Activated T-cell treated with anti-CD3 and anti-CD28 coated beads for 24 hours (primary cell): ENCODE measurements around the gene TLE1.

Source experiments
- DNase-seq: peaks from one replicate; pipeline ENCODE4 v3.0.0-alpha.2; 2020; ENCODE audit warnings: low read depth

TLE1 gene

DNA sequence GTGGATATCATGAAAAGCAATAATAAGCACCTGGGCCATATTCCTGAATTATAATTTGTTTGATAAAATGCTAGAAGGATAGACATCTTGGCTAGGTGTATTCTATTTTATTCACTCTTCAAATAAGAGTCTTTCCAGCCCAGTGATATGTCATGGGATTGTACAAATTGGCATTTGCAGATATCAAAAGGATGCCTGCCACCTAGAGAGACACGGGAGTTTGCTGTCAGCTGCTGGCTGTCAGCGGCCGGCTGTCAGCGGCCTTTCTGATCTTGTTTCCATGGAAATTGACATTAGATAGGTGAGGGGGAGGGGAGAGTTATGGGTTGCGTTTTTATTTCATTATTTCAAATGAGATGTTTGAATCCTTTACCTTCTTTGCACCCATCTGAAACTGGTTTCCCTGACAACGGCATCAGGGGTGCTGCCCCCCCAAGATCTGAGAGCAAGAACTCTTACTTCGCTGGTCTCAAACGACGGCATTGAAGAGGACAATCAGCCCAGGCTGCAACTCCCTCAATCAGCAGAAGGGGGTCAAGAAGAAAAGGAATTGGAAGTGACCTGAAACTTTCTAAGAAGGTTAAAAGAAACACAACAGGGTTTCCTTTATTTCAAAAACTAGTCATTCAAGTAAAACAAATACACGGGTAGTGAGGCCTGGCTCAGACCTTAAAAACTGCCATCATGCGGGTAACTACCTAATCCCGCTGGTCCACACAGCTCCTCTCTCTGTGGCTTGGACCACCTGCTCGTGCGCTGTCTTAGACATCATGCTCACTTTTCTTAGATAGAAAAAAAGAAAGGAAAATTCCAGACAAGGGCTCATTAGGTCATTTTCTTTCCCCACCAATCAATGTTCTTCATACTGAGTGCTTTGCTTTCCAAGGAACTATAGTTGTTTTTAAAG, 115.7 kb downstream of the TLE1 start:
- no peak for DNase-seq

DNA sequence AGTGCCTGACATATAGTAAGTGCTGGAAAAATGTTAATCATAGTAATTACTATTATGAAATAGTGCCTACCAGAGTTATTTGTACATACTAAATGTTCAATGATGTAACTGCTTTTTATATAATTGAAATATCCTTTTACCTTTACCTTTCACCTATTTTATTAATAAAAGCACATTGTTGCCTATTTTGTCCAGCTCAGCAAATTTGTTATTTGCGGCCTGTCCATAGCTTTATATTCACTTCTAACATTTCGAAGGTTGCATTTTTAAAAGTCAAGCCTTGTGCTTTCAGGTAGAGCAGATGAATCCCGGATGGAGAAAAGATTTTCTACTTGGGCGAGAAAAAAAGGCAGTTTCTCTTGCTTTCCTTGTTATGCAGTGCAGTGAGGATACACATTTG, 119.3 kb downstream of the TLE1 start:
- no peak for DNase-seq

DNA sequence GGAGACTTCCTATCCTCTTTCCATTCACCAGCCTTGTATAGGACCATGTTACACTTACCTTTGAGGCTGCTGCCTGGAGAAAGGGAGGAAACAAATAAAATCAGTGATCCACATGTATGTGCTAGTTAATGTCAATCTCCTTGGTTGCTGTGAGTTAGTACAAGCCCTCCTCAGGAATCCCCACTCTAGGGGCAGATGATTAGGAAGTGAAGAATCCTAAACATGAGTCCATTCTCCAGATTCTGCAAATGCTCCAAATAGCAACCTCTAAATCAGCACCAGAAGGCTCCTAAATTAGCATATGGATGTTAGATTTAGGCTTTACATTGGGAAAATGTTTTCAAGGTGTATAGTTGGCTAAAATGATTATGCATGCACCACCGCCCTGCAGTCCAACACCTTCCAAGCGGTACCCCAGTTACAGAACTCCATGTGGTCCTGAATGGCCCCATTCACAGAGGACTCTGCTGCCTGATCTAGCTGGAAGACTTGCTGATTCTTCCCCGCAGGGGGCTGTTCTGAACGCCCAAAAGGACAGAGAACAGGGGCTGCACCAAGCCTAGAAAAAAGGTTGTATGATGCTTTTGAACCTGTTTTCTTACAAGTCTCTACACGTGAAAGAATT, 123.2 kb downstream of the TLE1 start:
- DNase-seq, result no peak

DNA sequence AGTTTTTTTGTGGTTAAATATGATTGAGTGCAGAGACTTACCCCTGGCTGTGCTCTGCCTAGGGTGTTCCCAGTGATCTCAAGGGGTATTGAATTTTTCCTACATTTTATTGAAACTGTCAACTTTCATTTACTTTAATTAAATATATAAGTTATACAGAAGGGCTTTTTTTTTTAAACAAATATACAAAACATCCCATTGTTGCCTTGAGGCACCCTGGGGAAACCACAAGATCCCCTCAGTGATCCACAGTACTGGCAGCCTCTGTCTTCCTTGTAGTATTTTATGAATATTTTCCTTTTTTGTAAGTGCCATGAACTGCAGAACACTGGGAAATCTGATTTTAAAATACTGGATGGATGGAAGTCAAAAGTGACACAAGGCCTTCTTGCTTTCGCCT, 123.7 kb downstream of the TLE1 start:
- no peak for DNase-seq

DNA sequence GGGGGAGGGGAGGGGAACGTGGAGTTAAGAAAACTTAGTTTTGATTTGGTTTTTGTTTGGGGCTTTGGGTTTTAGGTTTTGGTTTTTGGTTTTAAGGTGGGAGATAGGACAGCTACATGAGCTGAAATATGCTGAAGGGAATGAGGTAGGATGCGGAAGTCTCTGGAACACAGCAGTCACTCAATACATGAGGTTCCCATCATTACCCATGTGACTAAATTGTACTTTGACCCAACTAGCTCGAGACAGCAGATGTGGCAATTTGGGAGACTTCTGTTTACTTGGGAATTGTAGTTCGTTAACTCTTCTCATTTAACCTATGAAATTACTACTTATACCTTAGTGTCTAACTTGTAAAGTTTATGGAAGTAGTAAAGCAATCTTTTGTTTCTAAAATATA, 124.2 kb downstream of the TLE1 start:
- no peak for DNase-seq

DNA sequence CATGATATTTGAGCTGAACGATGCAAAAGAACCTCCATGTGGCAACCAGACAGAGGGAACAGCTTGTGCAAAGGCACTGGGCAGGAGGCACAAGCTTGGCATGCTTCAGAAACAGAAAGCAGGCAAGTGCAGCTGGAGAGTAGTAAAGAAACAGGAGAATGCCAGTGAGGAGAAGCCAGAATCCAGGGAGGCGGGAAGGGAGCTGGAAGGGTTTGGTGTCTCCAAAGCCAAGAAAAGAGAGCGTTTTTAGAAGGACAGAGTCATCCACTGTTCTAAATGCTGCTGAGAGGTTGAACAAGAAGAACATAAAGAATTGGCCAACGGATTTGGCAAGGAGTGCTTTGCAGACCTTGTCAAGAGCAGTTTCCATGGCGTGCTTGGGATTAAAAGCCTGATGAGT, 124.7 kb downstream of the TLE1 start:
- no peak for DNase-seq

DNA sequence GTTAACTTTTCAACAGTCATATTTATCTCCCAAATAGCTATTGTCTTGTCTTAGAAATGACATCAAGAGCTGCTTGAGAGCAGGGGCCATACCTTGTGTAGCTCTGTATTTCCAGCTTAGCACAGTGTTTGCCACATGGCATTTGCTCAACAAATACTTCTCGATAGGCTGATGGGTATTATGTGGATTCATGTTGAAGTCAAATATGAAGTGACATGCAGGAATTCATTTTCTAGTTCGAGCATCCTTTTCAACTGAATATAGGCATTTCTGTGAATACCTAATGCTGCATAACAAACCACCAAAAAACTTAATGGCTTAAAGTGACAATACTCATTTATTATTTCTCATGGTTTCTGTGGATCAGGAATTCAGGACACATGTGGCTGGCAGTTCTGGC, 125.6 kb downstream of the TLE1 start:
- DNase-seq, result no peak

DNA sequence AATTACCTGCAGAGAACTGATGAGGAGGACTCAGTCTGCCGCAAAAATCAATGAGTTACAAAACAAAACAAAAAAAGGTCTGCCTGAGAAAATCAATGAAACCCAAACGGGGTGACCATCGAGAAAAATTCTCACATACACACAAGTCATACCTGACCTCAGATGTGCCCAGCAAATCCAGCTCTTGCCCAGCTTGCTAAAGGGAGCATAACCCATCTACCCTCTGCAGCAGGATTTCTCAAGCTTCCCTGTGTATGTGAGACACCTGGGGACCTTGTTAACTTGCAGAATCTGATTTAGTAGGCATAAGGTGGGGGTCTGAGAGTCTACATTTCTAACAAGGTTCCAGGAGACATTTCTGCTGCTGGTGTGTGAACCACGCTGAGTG, 126.3 kb downstream of the TLE1 start:
- no peak for DNase-seq

DNA sequence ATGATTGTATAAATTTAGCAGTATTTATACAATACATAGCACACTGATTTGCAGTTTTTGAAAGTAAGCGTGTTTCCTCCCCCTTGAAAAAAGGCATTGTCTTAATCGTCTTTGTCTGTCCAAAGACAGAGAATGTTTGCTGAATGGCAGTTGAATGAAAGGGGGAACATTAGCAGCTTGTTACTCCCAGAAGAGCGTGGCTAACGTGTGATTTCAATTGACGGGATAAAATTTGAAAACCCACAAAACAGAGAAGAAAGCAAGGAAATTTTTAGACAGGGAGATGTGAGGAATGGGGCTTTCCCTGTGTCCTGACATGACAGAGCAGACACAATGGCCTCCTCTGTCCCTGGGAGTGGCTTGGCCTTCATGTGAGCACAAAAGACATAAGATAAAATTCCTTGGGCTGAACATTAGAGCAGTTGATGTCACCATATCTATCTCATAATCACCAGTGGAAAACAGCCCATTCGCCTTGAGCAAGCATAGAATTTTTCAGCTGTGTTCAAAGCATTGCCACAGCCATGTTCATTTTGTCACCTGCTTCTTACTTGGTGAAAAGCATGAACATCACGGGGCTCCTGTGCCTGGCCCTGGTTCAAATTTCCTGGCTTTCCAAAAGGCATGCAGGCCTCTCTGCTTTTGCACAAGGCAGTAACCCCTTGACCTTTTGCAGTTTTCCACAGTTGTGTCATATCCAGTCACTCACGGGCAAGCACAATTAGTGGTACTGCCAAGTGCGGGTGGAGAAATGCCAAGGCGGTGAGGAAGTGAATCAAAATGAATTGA, 126.9 kb downstream of the TLE1 start:
- DNase-seq, result no peak

DNA sequence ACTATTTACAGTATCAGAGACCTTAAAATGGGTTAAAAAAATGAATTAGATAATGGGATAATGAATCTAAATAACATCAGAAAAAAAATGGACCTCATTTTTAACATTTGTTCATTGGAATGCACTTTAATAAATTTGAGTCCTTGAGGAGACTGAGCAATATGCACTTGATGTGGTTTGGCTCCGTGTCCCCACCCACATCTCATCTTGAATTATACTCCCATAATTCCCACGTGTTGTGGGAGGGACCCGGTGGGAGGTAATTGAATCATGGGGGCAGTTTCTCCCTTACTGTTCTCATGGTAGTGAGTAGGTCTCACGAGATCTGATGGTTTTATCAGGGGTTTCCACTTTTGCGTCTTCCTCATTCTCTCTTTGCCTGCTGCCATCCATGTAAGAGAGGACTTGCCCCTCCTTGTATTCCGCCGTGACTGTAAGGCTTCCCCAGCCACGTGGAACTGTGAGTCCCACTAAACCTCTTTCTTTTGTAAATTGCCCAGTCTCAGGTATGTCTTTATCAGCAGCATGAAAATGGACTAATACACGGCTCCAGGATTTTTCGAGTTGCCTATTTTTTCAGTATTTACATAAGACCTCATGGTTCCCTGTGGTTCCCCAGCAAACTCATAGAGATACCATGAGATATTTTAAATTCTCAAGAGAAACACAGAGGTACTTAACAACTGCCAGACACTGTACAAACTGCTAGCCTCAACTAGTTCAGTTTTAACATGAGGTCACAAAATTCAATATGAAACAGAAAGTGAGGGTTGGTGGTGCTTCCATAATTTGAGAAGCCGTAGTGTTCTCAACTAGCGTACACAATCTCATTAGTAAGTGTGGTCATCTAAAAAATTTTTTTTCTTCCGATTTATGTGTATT, 128.3 kb downstream of the TLE1 start:
- DNase-seq, result no peak

DNA sequence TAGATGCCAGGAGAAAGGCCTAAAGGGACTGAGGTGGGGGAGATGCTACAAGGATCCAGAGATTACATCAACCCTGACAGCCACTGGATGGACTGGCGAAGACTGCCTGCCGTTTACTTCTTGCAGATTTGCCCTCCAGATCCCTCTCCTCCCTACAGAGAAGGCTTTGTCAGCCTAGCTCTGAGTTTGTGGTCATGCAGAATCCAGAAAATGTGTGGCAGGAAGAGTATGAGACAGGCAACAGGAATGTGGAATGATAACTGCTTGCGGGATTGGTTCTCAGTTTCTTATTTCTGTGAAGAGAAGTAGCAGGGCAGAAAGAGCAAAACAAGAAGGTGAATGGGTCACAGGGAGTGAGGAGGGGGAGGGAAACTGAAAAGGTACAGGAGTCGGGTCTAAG, 129.6 kb downstream of the TLE1 start:
- DNase-seq, result no peak

DNA sequence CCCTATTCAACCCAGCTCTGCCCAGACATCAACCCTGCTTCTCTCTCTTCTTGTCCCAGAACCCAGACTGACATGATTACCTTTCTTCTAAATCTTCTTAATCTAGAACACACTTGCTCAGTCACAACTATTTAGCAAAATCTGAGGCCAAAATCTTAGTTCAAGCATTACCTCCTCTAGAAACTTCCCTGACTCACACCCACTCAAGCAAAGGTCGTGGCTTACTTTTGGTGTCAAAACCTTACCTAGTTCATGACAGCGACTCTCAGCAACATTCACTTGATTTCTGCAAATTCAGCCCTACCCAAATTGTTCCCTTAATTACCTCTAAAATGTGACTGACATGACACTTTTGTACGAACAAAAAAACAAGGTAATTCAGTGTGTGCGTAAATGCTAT, 130.2 kb downstream of the TLE1 start:
- no peak for DNase-seq

DNA sequence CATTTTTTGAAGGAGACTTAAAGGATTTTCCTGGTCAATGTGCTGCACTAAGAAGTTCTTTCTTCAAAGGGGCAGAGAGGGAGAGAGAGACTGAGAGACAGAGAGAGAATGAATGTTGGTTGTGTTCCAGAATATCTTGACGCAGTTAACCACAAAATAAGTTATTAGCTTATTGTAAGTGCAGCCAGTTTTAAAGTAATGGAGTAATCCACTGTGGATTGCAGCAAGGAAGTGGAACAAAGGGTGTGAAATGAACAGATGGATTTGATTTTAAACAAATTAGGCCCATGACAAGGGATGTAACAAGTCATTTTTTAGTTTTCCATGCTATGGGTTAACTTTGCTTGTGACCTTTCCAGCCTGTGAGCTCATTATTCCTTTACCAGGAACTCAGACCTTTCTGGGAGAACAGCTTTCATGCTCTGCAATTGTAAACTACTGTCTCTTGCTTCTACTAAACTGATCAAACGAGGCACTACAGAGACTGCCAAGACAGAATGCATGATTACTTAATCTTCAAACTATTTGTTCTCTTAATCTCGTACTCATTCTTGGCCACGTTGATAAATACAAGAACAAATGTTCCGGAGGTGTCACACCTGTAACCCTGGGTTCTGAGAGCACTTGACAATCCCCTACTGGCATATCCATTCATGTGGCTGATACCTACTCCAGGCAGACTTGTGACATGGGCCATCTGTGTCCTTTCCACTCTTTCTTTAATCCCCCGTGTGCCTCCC, 131.1 kb downstream of the TLE1 start:
- DNase-seq, result no peak

DNA sequence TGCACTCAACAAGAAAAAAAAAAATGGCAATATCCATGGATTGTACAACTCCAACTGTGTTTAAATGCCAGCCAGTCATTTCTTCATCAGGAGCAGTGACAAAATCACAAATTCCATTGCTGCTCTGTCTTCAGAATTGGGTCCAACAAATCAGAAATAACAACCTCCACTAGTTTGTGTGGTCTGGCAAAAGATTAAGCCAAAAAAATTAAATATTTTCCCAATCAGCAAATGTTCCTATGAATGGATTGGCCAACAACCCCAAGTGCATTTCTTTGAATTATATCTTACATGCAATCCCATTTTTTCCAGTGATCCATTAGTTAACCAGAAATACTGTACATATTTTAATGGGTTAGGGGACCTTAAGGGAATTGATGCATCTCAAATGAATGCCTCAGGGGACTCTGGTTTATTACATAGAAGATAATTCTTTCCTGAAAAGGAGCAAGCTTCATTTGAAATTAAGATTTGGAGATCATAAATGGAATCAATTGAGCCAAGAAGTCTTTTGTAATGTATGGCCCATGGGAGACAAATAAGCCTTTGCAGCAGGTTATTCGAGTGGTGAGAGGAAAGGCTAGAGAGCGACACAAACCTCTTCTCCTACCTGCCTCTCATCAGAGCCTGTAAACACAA, 131.8 kb downstream of the TLE1 start:
- DNase-seq, result no peak

DNA sequence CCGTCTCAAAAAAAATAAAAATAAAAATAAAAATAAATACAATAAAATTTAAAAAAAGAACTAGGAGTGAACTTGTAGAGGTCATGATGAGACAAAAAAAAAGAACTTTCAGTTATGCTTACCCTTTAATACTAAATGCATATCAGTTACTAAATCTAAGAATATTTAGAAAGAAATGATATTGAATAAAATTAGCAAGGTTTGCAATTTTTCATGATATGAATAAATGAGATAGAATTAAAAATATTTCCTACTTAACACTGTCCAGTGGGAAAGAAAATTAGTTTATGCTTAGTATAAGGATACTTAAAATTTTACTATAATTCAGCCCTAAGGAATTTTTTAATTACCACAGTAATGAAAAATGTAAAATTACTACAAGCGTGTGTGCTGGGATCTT, 132.4 kb downstream of the TLE1 start:
- DNase-seq, result no peak

DNA sequence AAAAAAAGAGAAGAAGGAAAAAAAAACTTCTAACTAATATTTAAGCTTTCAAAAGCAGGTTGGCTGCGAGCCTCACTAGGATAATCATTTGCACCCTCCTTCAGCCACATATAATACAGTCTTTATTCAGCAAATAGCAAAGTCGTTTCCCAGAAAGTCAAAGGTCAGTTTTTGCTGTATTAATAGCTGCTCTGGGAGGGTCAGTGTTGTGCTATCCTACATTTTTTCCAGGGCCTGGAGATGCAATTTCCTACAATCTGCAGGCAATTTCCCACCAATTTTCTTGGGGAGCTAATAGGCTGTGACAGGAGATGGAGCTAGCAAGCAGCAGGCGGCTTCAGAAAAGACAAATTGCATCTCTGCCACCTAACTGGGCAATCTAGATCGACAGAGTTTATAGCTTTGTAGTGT, 136.8 kb downstream of the TLE1 start:
- no peak for DNase-seq

DNA sequence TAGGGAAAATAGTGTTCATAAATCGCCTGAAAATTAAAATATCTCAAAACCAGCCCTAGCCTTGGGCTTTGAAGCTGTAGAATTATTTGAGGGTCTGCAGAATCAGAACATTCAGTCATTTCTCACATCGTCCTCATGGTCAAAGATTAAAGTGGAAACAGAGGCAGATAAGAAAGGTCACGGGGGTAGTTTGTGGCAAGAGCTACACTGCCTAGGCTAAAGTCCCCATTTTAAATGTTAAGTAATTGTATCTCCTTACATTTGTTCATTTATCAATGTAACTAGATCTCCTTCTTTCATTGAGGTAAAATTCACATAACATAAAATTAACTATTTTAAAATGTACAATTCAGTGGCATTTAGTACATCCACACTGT, 139.2 kb downstream of the TLE1 start:
- DNase-seq, result no peak

DNA sequence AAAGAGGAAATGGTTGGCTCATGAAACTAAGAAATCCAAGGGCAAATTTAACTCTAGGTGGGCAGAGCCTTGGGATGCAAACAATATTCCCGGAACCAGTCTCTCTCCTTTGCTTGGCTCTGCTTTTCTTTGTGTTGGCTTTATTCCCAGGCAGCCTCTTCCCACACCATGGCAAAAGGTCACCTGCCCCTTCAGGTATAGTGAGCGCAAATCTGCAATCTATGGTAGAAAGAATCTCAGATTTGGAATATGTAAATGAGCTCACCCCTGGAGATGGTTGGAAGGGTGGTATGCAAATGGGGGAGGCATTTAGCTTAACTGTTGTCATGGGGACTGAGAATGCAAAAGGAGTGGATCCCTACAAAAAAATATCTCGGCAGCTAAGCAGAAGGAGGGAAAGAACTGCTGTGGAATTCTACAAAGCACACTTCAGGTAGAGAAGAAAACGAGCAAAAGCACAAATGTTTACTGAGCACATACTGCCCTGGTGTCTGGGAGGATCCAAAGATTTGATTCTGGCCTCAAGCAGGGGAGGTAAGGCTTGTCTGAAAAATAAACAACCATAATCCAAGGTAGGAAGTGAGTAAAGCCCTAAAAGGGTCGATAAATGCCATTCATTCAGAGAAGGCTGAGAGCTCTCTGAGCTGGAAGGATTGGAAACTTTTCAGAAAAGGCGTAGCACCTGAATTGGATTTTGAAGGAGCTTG, 139.7 kb downstream of the TLE1 start:
- no peak for DNase-seq

DNA sequence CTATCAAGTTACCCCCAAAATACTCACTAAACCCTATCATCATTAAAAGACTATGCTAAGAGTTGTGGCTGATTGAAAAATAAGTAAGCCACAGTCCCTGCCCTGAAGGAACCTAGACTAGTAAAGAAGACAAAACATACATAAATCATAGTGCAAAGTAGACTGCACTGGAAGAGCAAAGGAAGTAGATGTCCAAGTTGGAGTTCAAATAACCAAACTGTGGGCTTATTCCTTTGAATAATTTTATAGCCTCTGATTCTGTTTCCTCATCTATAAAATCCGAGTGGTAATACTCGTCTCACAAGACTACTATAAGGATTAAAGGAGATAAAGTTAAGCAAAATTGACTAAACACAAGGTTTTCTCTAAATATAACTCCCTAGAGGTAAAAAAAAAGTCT, 140.4 kb downstream of the TLE1 start:
- no peak for DNase-seq

DNA sequence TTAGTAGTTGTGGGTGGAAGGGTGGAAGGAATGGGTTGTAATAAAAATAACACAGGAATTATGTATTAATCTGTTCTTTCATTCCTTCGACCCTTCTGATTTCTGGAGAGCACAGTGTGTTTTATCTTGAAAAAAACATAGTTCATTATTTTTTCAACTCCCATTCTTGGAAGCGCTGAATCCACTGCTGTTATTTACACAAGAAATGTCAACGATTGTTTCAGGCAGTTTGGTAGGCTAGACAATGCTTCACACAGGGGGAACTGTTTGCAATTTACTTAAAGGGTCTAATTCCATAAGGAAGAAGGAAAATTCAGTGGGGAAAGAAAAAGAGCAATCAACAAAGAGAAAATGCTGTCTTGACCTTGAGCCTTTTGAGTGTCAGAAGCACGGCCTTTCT, 142.9 kb downstream of the TLE1 start:
- DNase-seq, result no peak
